ENCODE results near the gene KCTD12.

DNA sequence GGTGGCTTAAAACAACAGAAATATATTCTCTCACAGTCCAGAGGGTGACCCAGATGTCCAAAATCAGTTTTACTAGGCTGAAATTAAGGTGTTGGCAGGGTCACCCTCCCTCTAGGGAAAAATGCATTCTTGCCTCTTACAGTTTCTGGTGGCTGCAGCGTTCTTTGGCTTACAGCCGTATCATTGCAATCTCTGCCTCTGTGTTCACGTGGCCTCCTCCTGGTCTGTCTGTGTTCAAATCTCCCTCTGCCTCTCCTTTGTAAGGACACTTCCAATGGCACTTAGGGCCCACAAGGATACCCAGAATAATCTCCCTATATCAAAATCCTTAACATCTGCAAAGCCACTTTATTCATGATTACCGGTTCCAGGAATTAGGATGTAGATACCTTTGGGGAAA is 21.1 kb downstream of the KCTD12 start:
- no peak for TF ChIP-seq EZH2 (IDR thresholded peaks at IDR 0.05; ENCODE audit: low read length)
- TF ChIP-seq, protein P1, sequence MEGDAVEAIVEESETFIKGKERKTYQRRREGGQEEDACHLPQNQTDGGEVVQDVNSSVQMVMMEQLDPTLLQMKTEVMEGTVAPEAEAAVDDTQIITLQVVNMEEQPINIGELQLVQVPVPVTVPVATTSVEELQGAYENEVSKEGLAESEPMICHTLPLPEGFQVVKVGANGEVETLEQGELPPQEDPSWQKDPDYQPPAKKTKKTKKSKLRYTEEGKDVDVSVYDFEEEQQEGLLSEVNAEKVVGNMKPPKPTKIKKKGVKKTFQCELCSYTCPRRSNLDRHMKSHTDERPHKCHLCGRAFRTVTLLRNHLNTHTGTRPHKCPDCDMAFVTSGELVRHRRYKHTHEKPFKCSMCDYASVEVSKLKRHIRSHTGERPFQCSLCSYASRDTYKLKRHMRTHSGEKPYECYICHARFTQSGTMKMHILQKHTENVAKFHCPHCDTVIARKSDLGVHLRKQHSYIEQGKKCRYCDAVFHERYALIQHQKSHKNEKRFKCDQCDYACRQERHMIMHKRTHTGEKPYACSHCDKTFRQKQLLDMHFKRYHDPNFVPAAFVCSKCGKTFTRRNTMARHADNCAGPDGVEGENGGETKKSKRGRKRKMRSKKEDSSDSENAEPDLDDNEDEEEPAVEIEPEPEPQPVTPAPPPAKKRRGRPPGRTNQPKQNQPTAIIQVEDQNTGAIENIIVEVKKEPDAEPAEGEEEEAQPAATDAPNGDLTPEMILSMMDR (optimal IDR thresholded peaks at IDR 0.05 in 1 of 3, IDR thresholded peaks at IDR 0.05 in 1 of 3, conservative IDR thresholded peaks at IDR 0.05 in 1 of 3; ENCODE audit: extremely low read depth in 1 of 3, insufficient read depth in 2 of 3, low read length in 3 of 3), result no peak
